SH-SY5Y (cell line): Measurements from ENCODE around the gene MTG1.
"Not testable (repeated sequence)": the region's sequence is repeated elsewhere in the genome, so short reads cannot be mapped to it uniquely, and the experiment has no call there.

Source experiments
- GATA2 ChIP-seq: IDR thresholded peaks from 2 replicates; pipeline ENCODE4 v1.6.1; 2011; ENCODE audit warnings: mild to moderate bottlenecking, low read depth, low read length
- GATA3 ChIP-seq: IDR thresholded peaks from 2 replicates; pipeline ENCODE4 v1.6.1; 2011; ENCODE audit warnings: low read depth, mild to moderate bottlenecking, low read length, moderate library complexity

The MTG1 gene

DNA sequence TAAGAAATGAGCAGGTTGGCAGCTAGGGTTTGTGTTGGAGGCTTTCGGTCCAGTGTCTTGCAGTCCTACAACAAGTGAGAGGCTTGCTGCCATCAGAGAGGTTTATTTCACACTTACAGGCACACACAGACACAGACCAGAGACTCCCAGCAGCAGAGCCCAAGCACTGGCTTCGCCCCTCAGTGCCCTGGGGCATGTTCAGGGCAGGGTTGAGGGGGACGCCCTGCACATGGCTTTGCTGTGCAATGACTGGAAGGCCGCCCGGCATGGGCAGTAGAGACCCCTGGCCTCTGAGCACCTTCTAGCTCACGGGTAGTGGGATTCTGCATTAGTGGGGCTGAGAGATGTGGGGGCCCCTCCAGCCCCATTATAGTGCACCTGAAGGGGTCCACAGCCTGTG lies 26.6 kb downstream of the MTG1 start:
- TF ChIP-seq GATA3 (no peak), GATA2 (no peak)

DNA sequence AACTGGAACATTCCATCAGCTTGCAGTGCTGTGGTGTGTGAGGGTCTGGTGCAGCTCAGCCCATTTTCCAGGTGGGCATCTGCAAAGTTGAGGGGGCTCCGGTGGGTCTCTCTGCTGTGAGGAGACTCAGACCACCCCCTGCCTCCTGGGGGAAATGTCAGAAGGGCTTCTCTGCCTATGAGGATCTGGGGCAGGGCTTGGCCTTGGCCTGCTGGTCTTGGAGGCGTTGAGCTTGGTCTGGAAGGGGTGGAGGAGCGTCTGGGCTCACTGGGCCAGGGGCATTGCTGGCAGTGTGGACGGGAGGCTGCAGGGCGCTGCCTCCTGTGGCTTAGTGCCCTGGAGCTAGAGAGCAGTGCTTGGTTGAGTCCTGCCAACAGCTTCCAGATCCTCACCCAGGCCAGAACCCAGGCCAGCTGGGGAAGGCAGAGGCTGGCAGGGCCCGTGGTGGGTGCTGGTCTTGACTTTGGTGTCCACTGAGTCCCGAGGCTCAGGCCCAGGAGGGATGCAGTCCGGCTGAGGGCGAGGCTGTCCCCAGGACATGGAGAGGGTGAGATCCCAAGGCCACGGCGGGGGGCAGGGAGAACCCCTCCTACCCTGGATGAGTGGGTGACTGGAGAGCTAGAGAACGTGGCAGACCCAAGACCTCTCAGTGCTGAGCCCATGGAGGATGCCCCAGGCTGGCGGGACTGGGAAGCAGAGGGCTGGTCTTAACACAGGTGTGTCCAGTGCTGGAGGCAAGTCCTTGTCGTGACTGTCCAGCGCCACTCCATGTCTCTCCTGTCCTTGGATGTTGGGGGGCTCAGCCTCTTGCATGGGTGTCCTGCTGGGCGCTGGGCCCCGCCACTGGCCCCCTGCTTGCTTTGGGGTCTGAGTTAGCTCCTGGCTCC lies 27.6 kb downstream of the MTG1 start:
- TF ChIP-seq GATA2 (no peak), GATA3 (no peak)

DNA sequence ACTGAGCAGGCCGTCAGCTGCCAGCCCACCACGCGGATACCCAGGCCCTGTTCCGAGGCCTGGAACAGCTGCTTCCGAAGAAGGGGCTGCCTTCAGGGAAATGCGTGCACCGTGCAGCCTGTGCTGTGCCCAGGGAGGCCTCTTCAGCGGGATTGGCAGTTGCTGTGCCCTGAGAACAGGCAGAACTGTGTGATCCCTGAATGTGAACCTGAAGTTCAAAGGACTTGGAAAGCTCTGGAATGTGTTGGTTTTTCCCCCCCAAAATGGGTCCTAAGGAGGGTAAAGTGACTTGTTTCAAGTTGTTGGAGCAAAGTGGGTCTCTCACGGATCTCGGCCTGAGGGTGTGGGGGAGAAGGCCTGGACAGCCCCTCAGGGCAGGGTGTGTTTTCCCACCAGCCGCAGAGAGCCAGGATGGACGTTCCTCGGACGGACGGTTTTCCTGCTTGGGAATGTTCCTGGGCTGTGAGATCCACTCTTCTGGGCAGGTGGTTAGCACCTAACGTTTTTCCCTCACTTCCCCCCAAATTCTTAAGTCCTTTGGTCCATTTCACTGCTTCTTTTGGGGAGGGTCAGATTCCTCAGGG lies 28.4 kb downstream of the MTG1 start:
- TF ChIP-seq GATA3 (no peak), GATA2 (no peak)

DNA sequence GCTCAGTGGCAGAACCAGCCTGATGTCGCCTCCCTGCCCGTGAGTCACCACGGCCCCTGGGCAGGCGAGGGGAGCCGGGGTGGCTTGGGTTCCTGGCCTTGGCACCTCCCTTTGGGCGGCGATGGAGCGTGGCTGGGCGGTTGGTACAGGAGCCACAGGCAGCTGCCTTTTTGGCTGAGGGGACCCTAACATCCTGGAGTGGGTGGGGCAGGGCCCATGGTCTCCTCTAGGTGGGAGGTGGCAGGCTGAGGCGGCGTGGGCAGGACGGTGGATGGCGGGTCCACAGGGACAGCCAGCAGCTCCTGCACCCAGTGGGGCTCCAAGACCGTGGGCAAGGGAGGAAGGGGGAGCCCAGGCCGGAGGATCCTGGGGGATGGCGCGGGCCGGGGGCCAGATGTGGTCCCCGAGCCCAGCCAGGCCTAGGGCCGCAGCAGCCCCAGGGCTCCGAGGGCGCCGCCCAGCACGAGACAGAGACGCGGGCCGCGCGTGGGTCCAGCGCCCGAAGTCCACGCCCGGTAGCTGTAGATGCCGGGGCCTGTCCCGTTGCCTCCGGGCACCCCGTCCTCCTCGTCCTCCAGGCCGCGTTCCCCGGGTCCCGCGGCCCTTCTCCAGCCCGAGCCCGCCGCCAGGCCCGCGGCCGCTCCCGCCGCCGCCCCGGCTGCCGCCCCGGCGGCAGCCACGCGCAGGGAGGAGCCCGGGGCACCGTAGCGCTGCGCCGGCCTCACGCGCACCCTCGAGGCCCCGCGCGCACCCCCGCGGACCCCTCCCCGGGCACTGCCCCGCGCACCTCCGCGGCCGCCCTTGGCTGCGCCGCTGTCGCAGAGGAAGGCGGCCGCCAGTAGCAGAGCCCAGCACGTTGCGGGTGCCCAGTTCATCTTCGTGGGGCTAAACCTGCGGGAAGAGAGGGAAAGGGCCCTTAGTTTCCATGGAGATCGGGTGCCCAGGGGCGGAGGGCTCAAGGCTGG lies 29.1 kb downstream of the MTG1 start:
- no peak for TF ChIP-seq GATA2
- no peak for TF ChIP-seq GATA3

DNA sequence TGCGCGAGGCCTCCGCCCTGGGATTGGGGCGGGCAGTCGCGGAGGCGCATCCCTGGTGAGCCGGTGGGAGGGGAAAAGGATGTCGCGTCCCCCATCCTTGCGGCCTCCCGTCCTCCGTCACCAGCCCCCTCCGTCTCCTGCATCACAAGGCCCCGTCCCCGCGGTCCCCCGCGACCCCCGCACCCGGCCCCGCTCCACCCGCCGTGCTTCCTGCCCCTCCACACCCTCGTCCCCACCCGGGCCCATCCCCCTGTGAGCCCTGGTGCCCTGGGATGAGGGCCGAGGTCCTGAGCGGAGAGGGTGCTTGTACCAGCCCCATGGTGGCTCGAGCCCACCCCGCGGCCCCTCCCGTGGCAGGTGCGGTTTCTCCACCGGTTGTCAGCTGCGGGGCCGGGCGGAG lies 30.6 kb downstream of the MTG1 start, which contains the start of gene SPRN:
TSS of gene SPRN (minus strand) at position 25 of the 400 bp plus-strand sequence. CDS start 944 bp downstream, outside the sequence.
- TF ChIP-seq GATA2, GATA3: not testable (repeated sequence)

DNA sequence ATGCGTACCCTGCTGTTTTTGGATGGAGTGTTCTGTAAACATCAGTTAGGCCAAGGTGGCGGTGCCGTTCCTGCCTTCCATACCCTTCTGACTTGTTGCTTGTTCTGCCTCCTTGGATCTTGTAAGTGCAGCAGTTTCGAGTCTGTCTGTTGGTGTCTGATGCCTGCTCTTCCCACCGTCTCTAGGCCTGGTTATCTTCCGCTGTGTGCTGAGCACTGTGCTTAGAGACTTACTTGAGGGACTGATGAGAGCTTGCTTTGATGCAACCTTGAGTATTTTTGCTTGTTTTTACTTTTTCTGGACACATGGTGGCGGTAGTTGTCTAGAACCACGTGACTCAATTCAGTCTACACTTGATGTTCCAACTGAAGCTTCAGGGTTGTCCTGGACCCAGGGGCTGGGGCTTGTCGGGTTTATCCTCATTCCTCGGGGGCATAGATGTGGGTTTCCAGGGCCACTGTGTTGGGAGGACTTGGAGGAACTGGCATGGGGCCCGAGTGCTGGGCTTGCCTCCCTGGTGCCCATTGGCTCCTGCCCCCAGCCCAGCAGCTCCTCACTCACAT lies 44.8 kb downstream of the MTG1 start:
- TF ChIP-seq GATA2 (no peak), GATA3 (no peak)

DNA sequence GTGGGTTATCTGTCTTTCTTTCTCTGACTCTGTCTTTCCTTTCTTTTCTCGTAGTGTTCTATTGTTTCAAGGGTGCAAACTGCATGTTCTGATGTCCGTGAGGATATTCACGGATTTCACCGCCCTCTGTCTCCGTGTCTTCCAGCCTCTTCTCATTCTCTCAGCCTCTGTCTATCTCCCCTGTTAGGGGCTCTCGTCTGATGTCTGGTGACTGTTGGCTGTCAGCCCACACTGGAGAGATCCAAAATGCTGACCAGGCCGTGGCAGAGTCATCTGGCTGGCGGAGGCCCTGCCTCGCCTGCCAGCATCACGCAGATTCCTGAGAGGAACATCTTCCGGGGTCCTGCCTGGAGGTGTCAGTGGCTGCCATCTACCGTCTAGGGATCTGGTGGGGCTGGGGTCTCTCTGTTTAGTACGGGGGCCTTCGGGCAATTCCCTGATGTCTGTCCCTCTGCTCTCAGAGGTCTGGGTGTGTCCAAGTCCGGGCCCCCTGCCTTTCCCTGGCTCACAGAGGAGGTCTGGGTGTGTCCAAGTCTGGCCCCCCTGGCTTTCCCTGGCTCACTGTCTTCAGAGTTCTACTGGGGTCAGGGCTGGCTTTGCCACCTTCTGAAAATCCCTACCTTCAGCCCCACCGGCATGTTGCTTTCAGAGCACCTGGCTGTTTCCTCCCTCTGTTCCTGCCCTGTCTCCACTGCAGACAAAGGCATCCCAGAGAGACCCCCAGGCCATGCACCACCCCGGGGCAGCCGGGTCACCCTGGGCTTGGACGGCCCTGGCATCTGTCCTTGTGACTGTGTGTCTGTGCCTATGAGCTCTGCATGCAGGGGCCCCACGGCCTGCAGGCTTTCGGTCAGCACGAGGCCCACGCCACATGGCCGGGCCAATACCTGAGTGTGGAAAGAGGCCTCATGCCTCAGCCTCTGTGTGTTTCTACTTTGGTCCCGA lies 45.8 kb downstream of the MTG1 start:
- no peak for TF ChIP-seq GATA3
- no peak for TF ChIP-seq GATA2

DNA sequence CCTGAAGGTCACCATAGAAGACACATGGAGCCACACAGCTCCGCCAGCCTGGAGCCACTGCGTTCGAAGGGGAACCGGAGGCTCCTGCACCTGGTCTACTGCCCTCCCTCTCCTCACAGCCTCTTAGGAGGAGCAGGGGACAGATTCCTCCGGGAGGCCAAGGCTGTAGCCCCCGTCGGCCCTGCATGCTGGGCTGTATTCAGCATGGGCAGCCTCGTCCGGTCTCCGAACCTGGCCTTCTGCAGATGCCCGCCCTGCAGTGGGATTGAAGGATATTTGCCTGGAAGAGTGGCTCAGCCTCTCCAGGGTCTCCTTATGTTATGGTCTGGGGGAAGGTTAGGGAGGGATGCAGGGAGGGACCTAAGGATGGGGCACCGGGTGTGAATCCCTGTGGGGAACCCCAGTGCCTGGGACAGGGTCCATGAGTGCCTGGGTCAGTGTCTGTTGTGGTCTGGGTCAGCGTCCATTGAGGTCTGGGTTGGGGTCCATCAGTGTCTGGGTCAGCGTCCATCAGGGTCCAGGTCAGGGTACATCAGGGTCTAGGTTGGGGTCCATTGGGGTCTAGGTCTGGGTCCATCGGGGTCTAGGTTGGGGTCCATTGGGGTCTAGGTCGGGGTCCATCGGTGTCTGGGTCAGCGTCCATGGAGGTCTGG lies 46.8 kb downstream of the MTG1 start:
- TF ChIP-seq GATA3 (no peak), GATA2 (no peak)

DNA sequence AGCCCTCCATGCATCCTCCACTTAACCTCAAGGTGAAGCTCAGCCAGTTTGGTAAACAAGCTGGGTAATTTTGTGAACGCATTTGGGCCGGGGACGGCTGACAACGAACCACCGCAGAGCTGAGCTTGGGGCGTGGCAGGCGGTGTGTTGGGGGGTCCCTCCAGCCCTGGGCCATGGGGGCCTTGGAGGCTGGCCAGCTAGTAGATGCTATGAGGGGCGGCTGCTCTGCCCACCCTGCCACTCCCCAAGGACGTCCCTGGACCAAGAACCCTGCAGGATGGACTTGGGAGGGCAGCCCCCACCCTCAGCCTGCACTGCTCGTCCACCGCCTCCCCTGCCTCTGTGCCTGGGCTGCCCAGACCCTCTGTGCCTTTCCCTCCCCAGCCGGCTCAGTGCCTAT lies 47.8 kb downstream of the MTG1 start:
- no peak for TF ChIP-seq GATA3
- TF ChIP-seq GATA2 = no peak

DNA sequence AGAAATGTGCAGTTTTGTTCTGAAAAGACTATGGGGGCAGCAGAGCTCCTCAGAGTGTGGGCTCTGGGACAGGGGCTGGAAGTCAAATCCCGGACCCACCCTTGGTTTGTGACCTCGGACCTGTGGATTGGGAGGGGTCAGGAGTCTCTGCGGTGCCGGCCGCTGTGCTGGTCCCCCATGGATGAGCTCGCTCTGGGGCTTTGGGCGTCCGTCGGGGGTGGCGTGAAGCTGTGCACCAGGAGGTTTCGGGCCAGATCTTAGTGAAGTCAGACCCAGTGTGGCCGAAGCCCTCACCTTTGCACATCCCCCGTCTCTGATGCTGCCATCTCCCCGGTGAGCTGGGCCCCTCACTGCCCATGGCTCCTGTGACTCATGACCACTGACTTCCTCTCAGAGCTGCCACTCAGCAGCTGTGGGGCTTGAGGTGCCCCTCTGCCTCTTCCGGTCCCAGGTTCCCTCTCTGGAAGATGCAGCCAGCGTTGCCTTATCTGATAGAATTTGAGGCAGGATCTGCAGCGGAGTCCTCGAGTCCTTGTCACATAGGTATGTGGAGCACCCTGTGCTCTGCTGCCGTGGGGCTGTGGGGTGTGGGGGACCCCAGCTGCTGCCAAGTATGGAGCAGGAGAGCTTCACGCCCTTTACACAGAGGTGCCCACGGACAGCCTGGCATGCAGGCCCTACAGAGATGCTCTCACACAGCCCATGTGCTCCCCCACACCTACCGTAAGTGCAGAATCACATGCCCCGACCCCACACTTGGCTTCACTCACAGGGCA lies 48.4 kb downstream of the MTG1 start:
- no peak for TF ChIP-seq GATA2
- TF ChIP-seq GATA3 = no peak
